ENCODE results near the gene PGGHG.
"Not testable (repeated sequence)": the region's sequence is repeated elsewhere in the genome, so short reads cannot be mapped to it uniquely, and the experiment has no call there.

Gene PGGHG

GRCh38 chr11:308740-309665 lies 20.1 kb downstream of the PGGHG start:
- peak in 1 of 10 donors; percentile 42 for DNase-seq
- intact Hi-C loops (cut with DNase I), result loop anchor here (10.0 kb wide), 1 partner anchor 46 kb away; no protein-coding TSS in a partner anchor

GRCh38 chr11:309979-310572 lies 21.1 kb downstream of the PGGHG start:
- intact Hi-C loops (cut with DNase I), result loop anchor here (10.0 kb wide), 1 partner anchor 45 kb away; no protein-coding TSS in a partner anchor
- peak in 1 of 10 donors; percentile 37 for DNase-seq

- intact Hi-C loops (cut with DNase I), result not testable (repeated sequence)
- peak in 1 of 10 donors; percentile 10 for DNase-seq
Measured at GRCh38 chr11:311013-311748, 22.3 kb downstream of the PGGHG start.

GRCh38 chr11:312092-312816 lies 23.3 kb downstream of the PGGHG start:
- peak in 1 of 10 donors; percentile 25 for DNase-seq
- intact Hi-C loops (cut with DNase I), result no loop called here

- intact Hi-C loops (cut with DNase I), result no loop called here
- DNase-seq, result peak in 1 of 10 donors; percentile 48
Measured at GRCh38 chr11:313304-313786, 24.4 kb downstream of the PGGHG start.

GRCh38 chr11:313787-314553 lies 25.0 kb downstream of the PGGHG start, which contains the start of gene IFITM1:
Gene IFITM1 (plus strand): TSS chr11:314040. CDS start chr11:314171, 131 bp downstream.
- DNase-seq, result peak in 1 of 10 donors; percentile 65
- intact Hi-C loops (cut with DNase I), result no loop called here

GRCh38 chr11:314554-314875 lies 25.6 kb downstream of the PGGHG start:
- DNase-seq, result peak in 1 of 10 donors; percentile 42
- intact Hi-C loops (cut with DNase I), result not testable (repeated sequence)

- peak in 2 of 10 donors; percentile 3 to 64 for DNase-seq
- intact Hi-C loops (cut with DNase I), result no loop called here
Measured at GRCh38 chr11:315051-315481, 26.1 kb downstream of the PGGHG start.

GRCh38 chr11:315516-315994 lies 26.6 kb downstream of the PGGHG start:
- intact Hi-C loops (cut with DNase I), result no loop called here
- peak in 3 of 10 donors; percentile 3 to 73 (median 66) for DNase-seq

- peak in 4 of 10 donors; percentile 10 to 84 (median 61) for DNase-seq
- intact Hi-C loops (cut with DNase I), result no loop called here
Measured at GRCh38 chr11:316031-316701, 27.2 kb downstream of the PGGHG start.

- DNase-seq, result no peak
Measured at GRCh38 chr11:316891-317301, 28.0 kb downstream of the PGGHG start.

GRCh38 chr11:317668-318404 lies 28.9 kb downstream of the PGGHG start:
- intact Hi-C loops (cut with DNase I), result not testable (repeated sequence)
- DNase-seq, result peak in 1 of 10 donors; percentile 10

More at GRCh38 chr11:316891-317301, 28.0 kb downstream of the PGGHG start:
- intact Hi-C loops (cut with DNase I), result no loop called here

- DNase-seq, result peak in 2 of 10 donors; percentile 44 to 57
- intact Hi-C loops (cut with DNase I), result not testable (repeated sequence)
Measured at GRCh38 chr11:318405-319120, 29.6 kb downstream of the PGGHG start.

GRCh38 chr11:319121-319887 lies 30.4 kb downstream of the PGGHG start:
- intact Hi-C loops (cut with DNase I), result not testable (repeated sequence)
- DNase-seq, result peak in 2 of 10 donors; percentile 41 to 73

GRCh38 chr11:319888-320273 lies 31.0 kb downstream of the PGGHG start:
- intact Hi-C loops (cut with DNase I), result not testable (repeated sequence)
- peak in 2 of 10 donors; percentile 54 to 56 for DNase-seq

GRCh38 chr11:324156-324555 lies 35.2 kb downstream of the PGGHG start:
- DNase-seq, result peak in 2 of 10 donors; percentile 56 to 66

More at GRCh38 chr11:324156-324555, 35.2 kb downstream of the PGGHG start:
- intact Hi-C loops (cut with DNase I), result no loop called here
